CD4-positive, alpha-beta memory T cell (primary cell): ENCODE measurements around the gene TMEM258. TPM values are rescaled to one million over a fixed set of nuclear protein-coding genes. Genes with fewer than 3 reads are reported as not detected.

Experiments
- CTCF ChIA-PET: fragments of 350-600 bp; sonication (Branson Sonifier 250); formaldehyde crosslinking; loops from one replicate; lab custom pipeline; 2021; ENCODE audit warnings: inconsistent platforms; ENCODE audit not compliant: partially characterized antibody; lab: Charles Lee
- POLR2A ChIA-PET: fragments of 350-600 bp; sonication (Branson Sonifier 250); formaldehyde crosslinking; loops from one replicate; lab custom pipeline; 2021; ENCODE audit not compliant: partially characterized antibody; lab: Charles Lee
- DNase-seq, 5 donors: peaks; one replicate each; pipeline versions ENCODE4 v3.0.0 to v3.0.0-alpha.2; 2020 to 2022; ENCODE audit warnings: mixed read lengths in 1 of 5
- H3K27ac ChIP-seq: one replicate; pipeline ENCODE4 v1.7.0; 2013; ENCODE audit warnings: low read depth, low read length
- H3K27me3 ChIP-seq: 2 replicates; pipeline ENCODE4 v1.7.0; 2013; ENCODE audit warnings: mild to moderate bottlenecking, low read length, moderate library complexity; ENCODE audit not compliant: insufficient read depth
- H3K36me3 ChIP-seq: 2 replicates; pipeline ENCODE4 v1.7.0; 2013; ENCODE audit warnings: mild to moderate bottlenecking, low read length, moderate library complexity; ENCODE audit not compliant: insufficient read depth
- H3K4me1 ChIP-seq: 2 replicates; pipeline ENCODE4 v1.7.0; 2013; ENCODE audit warnings: mild to moderate bottlenecking, low read length, moderate library complexity; ENCODE audit not compliant: insufficient read depth
- H3K4me3 ChIP-seq, 2 donors: one replicate each; pipeline ENCODE4 v1.7.0; 2013; ENCODE audit warnings: low read length in 2 of 2, mild to moderate bottlenecking in 1 of 2
- H3K9me3 ChIP-seq, 2 donors: one replicate each; pipeline ENCODE4 v1.7.0; 2013; ENCODE audit warnings: low read length in 2 of 2, control low read depth in 1 of 2; ENCODE audit not compliant: control insufficient read depth in 1 of 2
- H3K27ac Mint-ChIP-seq, 7 donors: one replicate each; pipeline ENCODE4 v1.8.0; 2020 to 2021; ENCODE audit warnings: mixed read lengths in 7 of 7, mild to moderate bottlenecking in 6 of 7, inconsistent platforms in 3 of 7, moderate library complexity in 3 of 7
- H3K27me3 Mint-ChIP-seq, 2 donors: one replicate each; pipeline ENCODE4 v1.8.0; 2020 to 2021; ENCODE audit warnings: mixed read lengths in 2 of 2
- H3K36me3 Mint-ChIP-seq, 2 donors: one replicate each; pipeline ENCODE4 v1.8.0; 2020 to 2021; ENCODE audit warnings: mixed read lengths in 2 of 2, inconsistent platforms in 1 of 2, mild to moderate bottlenecking in 1 of 2
- H3K4me1 Mint-ChIP-seq, 4 donors: one replicate each; pipeline ENCODE4 v1.8.0; 2020 to 2021; ENCODE audit warnings: mixed read lengths in 4 of 4, mild to moderate bottlenecking in 1 of 4
- H3K4me3 Mint-ChIP-seq, 8 donors: one replicate each; pipeline ENCODE4 v1.8.0; 2020 to 2021; ENCODE audit warnings: mixed read lengths in 8 of 8, mild to moderate bottlenecking in 7 of 8, moderate library complexity in 6 of 8, inconsistent platforms in 3 of 8
- H3K9me3 Mint-ChIP-seq, 8 donors: one replicate each; pipeline ENCODE4 v1.8.0; 2020 to 2021; ENCODE audit warnings: mixed read lengths in 8 of 8, mild to moderate bottlenecking in 5 of 8, inconsistent platforms in 3 of 8, moderate library complexity in 1 of 8
- intact Hi-C: fragments of 100-400 bp; cut with micrococcal nuclease; formaldehyde crosslinking; loops from one replicate; pipeline ENCODE4 v1.15.1; 2023
- polyA plus RNA-seq, 2 donors: library from polyadenylated mRNA; unstranded; fragments of 300-500 nt; fragmentation: Illumina TruSeq; gene quantifications; one replicate each; pipeline ENCODE4 v1.2.3, GENCODE V29; 2021
- total RNA-seq, 2 experiments: library from RNA; stranded (reverse); gene quantifications; one replicate each; pipeline ENCODE4 v1.2.3, GENCODE V29; 2021

The TMEM258 gene
- total and polyA plus RNA-seq, 4 experiments from 2014 or later: 113 to 276 (median 152) TPM

DNA sequence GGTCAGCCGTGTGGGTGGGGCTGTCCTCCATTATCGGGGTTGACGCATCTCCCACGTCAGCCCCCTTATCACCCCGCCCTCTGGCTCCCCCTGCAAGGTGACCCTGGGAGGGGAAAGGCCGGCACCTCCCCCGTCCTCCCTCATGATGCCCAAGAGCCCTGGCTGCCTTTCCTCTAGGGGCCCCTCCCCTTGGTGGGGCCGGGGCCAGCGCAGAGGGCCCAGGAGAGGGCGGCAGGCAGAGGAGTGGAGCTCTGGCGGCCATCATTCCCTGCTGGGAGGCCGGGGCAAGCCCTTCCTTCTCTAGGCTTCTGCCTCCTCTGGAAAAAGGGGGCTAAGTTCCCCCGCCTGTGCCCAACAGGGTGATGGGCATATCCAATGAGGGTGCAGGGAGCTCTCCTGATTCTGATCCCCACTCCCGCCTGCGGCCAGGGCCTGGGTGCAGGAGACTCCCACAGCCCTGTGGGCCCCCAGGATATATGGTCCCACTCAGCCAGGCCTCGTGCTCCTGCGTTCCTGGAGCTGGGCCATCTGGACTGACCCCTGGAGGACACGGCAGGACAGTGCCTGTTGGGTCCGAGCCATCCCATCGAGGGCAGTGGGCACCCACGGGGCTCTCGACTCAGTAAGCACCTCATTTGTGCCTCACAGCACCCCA lies 27.7 kb downstream of the TMEM258 start:
- Histone ChIP-seq H3K27me3 (no peaks in the 10 kb centered on the region), H3K9me3 (no peaks in the 10 kb centered on the region), H3K36me3 (no peaks in the 10 kb centered on the region), H3K27ac (no peak overlapping the region), H3K4me1 (no peaks in the 10 kb centered on the region), H3K4me3 (no peak overlapping the region)
- H3K4me1 Mint-ChIP-seq: no peaks in the 10 kb centered on the region
- ChIA-PET POLR2A (interaction anchor here (0.6 kb wide), 1 partner anchor 21 kb away, joined by 3 read pairs; no protein-coding TSS in a partner anchor), CTCF (interaction anchor here (1.0 to 1.1 kb wide), 3 partner anchors 10 to 31 kb away, joined by 3 to 4 read pairs (median 3); no protein-coding TSS in a partner anchor)
- intact Hi-C loops: no loop called here
- H3K4me3 Mint-ChIP-seq: no peak overlapping the region
- H3K27me3 Mint-ChIP-seq: peaks cover 2 to 5% of the 10 kb centered on the region in 2 donors
- no peak for DNase-seq
- H3K9me3 Mint-ChIP-seq: peaks cover 0 to 2% (median 0%) of the 10 kb centered on the region in 8 donors
- H3K27ac Mint-ChIP-seq: no peak overlapping the region
- H3K36me3 Mint-ChIP-seq: no peaks in the 10 kb centered on the region

DNA sequence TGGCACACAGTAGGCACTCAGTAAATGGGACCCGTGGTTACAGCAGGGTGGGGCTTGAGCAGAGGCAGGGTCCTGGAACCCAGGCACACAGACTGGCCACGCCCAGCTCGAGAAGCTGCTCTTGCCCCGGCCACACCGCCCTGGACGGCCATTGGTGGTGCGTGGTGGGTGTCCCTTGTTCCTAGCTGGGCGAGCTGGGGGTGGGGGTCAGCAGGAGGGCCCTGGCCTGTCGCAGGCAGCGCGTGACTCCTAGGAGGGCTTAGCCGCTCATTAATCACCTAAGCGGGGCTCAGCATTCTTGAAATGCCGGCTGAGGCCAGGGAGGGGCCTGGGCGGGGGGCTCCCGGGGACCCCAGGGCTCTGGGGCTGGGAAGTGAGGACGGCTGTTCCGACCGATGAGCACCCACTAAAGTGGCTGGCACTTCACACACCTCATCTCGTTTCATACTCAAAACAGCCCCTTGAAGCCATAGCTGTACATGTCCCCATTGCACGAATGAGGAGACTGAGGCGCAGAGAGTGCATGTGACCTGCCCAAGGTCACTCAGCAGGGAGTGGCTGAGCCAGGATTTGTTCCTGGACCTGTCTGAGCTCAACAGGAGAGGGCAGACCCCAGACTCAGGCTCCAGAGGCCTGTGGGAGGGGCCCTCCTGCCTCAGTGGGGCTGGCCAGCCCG lies 28.3 kb downstream of the TMEM258 start:
- intact Hi-C loops: no loop called here
- CTCF ChIA-PET: interaction anchor here (1.0 kb wide), 1 partner anchor 10 kb away, joined by 3 read pairs; no protein-coding TSS in a partner anchor

DNA sequence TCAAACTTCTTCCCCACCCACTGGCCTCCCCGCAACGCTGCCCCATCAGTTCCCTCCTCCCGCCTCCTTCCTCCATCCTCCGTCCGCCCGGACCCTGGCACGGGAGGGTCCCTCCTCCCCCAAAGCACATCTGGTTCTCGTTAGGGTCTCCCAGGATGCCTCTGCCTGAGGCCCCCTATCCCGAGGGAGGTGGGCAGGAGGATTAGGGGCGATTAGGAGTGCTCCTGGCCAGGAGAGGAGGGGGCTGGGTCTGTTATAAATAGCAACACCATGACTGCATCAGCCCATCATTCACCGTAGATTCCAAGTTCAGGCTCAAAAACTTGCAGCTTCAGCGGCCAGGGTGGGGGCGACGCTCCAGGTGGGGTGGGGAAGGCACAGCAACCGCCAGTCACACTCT lies 29.6 kb downstream of the TMEM258 start:
- intact Hi-C loops: no loop called here
- Mint-ChIP-seq H3K36me3 (no peaks in the 10 kb centered on the region), H3K4me1 (no peaks in the 10 kb centered on the region), H3K27ac (no peak overlapping the region), H3K4me3 (no peak overlapping the region), H3K9me3 (peaks cover 0 to 2% (median 0%) of the 10 kb centered on the region in 8 donors), H3K27me3 (peaks cover 2 to 5% of the 10 kb centered on the region in 2 donors)
- H3K4me3 ChIP-seq: no peak overlapping the region
- POLR2A ChIA-PET: no interaction called here
- CTCF ChIA-PET: no interaction called here
- H3K9me3 ChIP-seq: no peaks in the 10 kb centered on the region
- no peak for DNase-seq
- H3K4me1 ChIP-seq: no peaks in the 10 kb centered on the region
- H3K36me3 ChIP-seq: no peaks in the 10 kb centered on the region
- no peaks in the 10 kb centered on the region for H3K27me3 ChIP-seq
- no peak overlapping the region for H3K27ac ChIP-seq

More for the DNA sequence above, 28.3 kb downstream of the TMEM258 start:
- DNase-seq: no peak
- Histone ChIP-seq H3K27ac (no peak overlapping the region), H3K27me3 (no peaks in the 10 kb centered on the region), H3K9me3 (no peaks in the 10 kb centered on the region), H3K4me3 (no peak overlapping the region), H3K4me1 (no peaks in the 10 kb centered on the region), H3K36me3 (no peaks in the 10 kb centered on the region)
- Mint-ChIP-seq H3K4me1 (no peaks in the 10 kb centered on the region), H3K27ac (no peak overlapping the region), H3K27me3 (peaks cover 2 to 5% of the 10 kb centered on the region in 2 donors), H3K9me3 (peaks cover 0 to 2% (median 0%) of the 10 kb centered on the region in 8 donors), H3K4me3 (no peak overlapping the region), H3K36me3 (no peaks in the 10 kb centered on the region)
- POLR2A ChIA-PET: interaction anchor here (0.6 kb wide), 1 partner anchor 22 kb away, joined by 3 read pairs; no protein-coding TSS in a partner anchor

DNA sequence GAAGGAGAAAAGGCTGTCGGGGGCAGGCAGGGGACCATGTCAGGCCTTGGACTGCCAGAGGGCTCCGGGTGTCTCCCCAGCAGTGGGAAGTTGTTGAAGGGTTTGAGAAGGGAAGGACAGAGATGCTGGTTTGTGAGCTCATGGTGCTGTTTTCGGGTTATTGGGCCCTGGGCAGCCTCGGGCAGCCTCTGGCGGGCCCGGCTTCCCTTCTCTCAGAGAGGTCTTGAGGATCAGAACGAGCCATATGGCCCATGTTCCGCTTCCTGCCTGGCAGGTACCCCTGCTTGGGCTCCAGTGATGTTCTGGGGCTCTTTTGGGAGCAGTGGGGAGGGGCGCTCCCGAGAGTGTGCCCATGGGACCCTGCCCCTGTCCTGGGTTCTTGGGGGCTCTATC lies 30.2 kb downstream of the TMEM258 start:
- Mint-ChIP-seq H3K4me3 (no peak overlapping the region), H3K36me3 (no peaks in the 10 kb centered on the region), H3K9me3 (peaks cover 0 to 2% (median 0%) of the 10 kb centered on the region in 8 donors), H3K27me3 (peaks cover 2 to 5% of the 10 kb centered on the region in 2 donors), H3K4me1 (peaks cover 0 to 4% (median 0%) of the 10 kb centered on the region in 4 donors), H3K27ac (no peak overlapping the region)
- Histone ChIP-seq H3K27ac (no peak overlapping the region), H3K36me3 (no peaks in the 10 kb centered on the region), H3K4me3 (no peak overlapping the region), H3K27me3 (no peaks in the 10 kb centered on the region), H3K9me3 (no peaks in the 10 kb centered on the region), H3K4me1 (no peaks in the 10 kb centered on the region)
- ChIA-PET CTCF (interaction anchor here (1.2 kb wide), 1 partner anchor 346 kb away, joined by 3 read pairs; no protein-coding TSS in a partner anchor), POLR2A (no interaction called here)
- DNase-seq: no peak
- intact Hi-C loops: no loop called here

DNA sequence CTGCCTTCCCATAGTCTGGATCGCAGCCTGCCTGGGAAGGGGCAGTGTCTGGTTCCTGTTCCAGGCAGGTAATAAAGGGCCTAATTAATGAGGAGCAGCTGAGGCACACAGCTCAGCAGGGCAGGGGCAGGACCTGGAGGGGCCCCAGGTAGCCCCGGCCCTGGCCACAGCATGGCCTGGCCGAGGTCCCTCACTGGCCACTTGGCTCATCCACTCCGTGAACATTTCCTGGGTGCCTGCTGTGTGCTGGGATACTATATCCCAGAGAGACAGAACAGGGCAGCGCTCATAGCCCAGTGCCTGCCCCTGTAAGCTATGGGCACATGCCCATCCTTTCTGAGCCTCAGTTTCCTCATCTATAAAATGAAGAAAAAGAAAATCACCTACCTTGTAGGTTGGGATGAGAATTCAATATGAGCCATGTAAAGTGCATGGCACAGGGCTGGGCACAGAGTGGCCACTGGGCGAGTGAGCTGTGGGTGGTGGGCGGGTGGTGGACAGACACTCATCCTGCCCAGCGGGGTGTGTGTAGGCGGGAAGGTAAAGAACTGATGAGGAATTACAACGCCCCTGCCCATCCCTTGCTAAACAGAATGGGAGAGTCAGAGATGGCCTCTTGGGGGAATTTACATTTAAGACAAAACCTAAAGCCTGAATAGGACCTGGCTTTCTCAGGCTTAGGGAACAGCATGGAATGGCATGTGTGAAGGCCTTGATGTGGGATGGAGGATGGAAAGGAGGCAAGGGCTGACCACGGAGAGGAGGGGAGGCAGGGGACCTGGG lies 30.8 kb downstream of the TMEM258 start:
- peaks cover 2 to 5% of the 10 kb centered on the region in 2 donors for H3K27me3 Mint-ChIP-seq
- Histone ChIP-seq H3K4me1 (no peaks in the 10 kb centered on the region), H3K27me3 (no peaks in the 10 kb centered on the region), H3K4me3 (no peak overlapping the region), H3K9me3 (no peaks in the 10 kb centered on the region), H3K36me3 (no peaks in the 10 kb centered on the region), H3K27ac (no peak overlapping the region)
- intact Hi-C loops: no loop called here
- no peak overlapping the region for H3K4me3 Mint-ChIP-seq
- no peak for DNase-seq
- no peaks in the 10 kb centered on the region for H3K36me3 Mint-ChIP-seq
- POLR2A ChIA-PET: no interaction called here
- H3K4me1 Mint-ChIP-seq: peaks cover 0 to 9% (median under 1%) of the 10 kb centered on the region in 4 donors
- CTCF ChIA-PET: interaction anchor here (1.2 kb wide), 1 partner anchor 347 kb away, joined by 3 read pairs; no protein-coding TSS in a partner anchor
- peaks cover 0 to 2% (median 0%) of the 10 kb centered on the region in 8 donors for H3K9me3 Mint-ChIP-seq
- no peak overlapping the region for H3K27ac Mint-ChIP-seq

DNA sequence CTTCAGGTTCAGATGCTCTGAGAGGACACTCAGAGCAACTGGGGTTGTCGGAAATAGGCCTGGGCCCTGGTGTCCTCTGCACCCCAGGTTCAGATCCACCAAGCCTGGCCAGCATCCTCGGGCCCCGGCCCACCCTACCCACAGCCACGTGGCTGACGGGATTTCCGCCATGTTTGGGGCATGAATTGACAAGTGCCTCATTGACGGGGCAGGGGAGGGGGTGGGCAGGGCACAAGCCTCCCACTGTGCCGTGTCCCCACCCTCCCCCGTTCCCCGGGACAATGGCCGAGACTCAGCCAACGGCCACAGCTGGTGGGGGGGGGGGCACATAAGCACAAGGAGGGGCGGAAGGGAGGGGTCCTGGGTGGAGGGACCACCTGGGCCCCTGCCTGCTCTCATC lies 31.5 kb downstream of the TMEM258 start:
- Mint-ChIP-seq H3K4me3 (no peak overlapping the region), H3K27ac (no peak overlapping the region), H3K4me1 (peaks cover 0 to 16% (median 6%) of the 10 kb centered on the region in 4 donors), H3K36me3 (no peaks in the 10 kb centered on the region), H3K27me3 (peaks cover 2 to 5% of the 10 kb centered on the region in 2 donors), H3K9me3 (no peaks in the 10 kb centered on the region)
- DNase-seq: no peak
- H3K27me3 ChIP-seq: no peaks in the 10 kb centered on the region
- H3K4me3 ChIP-seq: no peak overlapping the region
- no peak overlapping the region for H3K27ac ChIP-seq
- intact Hi-C loops: no loop called here
- H3K4me1 ChIP-seq: peaks cover 5% of the 10 kb centered on the region
- H3K36me3 ChIP-seq: no peaks in the 10 kb centered on the region
- no peaks in the 10 kb centered on the region for H3K9me3 ChIP-seq
- POLR2A ChIA-PET: no interaction called here
- CTCF ChIA-PET: interaction anchor here (1.2 kb wide), 1 partner anchor 347 kb away, joined by 3 read pairs; no protein-coding TSS in a partner anchor
